ENCODE results near the gene PRDM2.

The PRDM2 gene

GRCh38 chr1:13772271-13772670 lies 72.3 kb downstream of the PRDM2 start:
- H3K4me3 ChIP-seq (ENCODE audit: low read depth, low read length): no peak overlapping the region
- H3K27ac ChIP-seq (ENCODE audit: extremely low read depth, low read depth, low read length): no peak overlapping the region
- H3K4me1 ChIP-seq (ENCODE audit: control insufficient read depth, insufficient read depth, low read length): peaks cover 13% of the 10 kb centered on the region; the same call in 1 of the 2 replicates
- H3K9me3 ChIP-seq (ENCODE audit: control insufficient read depth, insufficient read depth, low read depth, low read length): no peaks in the 10 kb centered on the region
- peaks cover 12 to 40% of the 10 kb centered on the region in 2 experiments for H3K36me3 ChIP-seq (ENCODE audit: control insufficient read depth in 2 of 2, insufficient read depth in 1 of 2, low read length in 2 of 2)
- ChIA-PET CTCF (no interaction called here), POLR2A (interaction anchor here (1.1 kb wide), 1 partner anchor 23 kb away, joined by 4 read pairs; no protein-coding TSS in a partner anchor)
- TF ChIP-seq ZBTB20 (tag by site-specific recombination; IDR thresholded peaks at IDR 0.05) (no peak), HOXD13 (CRISPR knock-in tag; IDR thresholded peaks at IDR 0.05; ENCODE audit: borderline replicate concordance) (no peak)

- H3K36me3 ChIP-seq (ENCODE audit: control insufficient read depth in 2 of 2, insufficient read depth in 1 of 2, low read length in 2 of 2): peaks cover 21 to 59% of the 10 kb centered on the region in 2 experiments
- POLR2A ChIA-PET: no interaction called here
These were observed 74.1 kb downstream of the PRDM2 start for GRCh38 chr1:13774121-13774520.

GRCh38 chr1:13775459-13775858 lies 75.5 kb downstream of the PRDM2 start:
- POLR2A ChIA-PET: no interaction called here
- no peak for TF ChIP-seq ZNF654 (tag by site-specific recombination; IDR thresholded peaks at IDR 0.05; ENCODE audit: low read depth)
- TF ChIP-seq SETDB1 (IDR thresholded peaks at IDR 0.05; ENCODE audit: insufficient read length, low read length): no peak
- no peak for TF ChIP-seq ZNF513 (tag by site-specific recombination; IDR thresholded peaks at IDR 0.05)
- no peak for TF ChIP-seq ZNF24 (tag by site-specific recombination; IDR thresholded peaks at IDR 0.05)
- no peak for TF ChIP-seq ZNF473 (tag by site-specific recombination; IDR thresholded peaks at IDR 0.05)
- no peak for TF ChIP-seq EGR2 (tag by site-specific recombination; IDR thresholded peaks at IDR 0.05; ENCODE audit: low read depth)
- TF ChIP-seq FEZF1 (tag by site-specific recombination; IDR thresholded peaks at IDR 0.05): no peak
- no peak for TF ChIP-seq OSR2 (tag by site-specific recombination; IDR thresholded peaks at IDR 0.05)
- TF ChIP-seq ZBTB44 (tag by site-specific recombination; IDR thresholded peaks at IDR 0.05): no peak
- no peak overlapping the region for H3K4me3 ChIP-seq (ENCODE audit: low read depth, low read length)
- CTCF ChIA-PET: no interaction called here
- no peak overlapping the region for H3K27ac ChIP-seq (ENCODE audit: extremely low read depth, low read depth, low read length)
- H3K9me3 ChIP-seq (ENCODE audit: control insufficient read depth, insufficient read depth, low read depth, low read length): no peaks in the 10 kb centered on the region
- H3K4me1 ChIP-seq (ENCODE audit: control insufficient read depth, insufficient read depth, low read length): peaks cover 11% of the 10 kb centered on the region; the same call in 1 of the 2 replicates
- peaks cover 23 to 72% of the 10 kb centered on the region in 2 experiments for H3K36me3 ChIP-seq (ENCODE audit: control insufficient read depth in 2 of 2, insufficient read depth in 1 of 2, low read length in 2 of 2)

More at GRCh38 chr1:13774121-13774520, 74.1 kb downstream of the PRDM2 start:
- Histone ChIP-seq H3K4me1 (ENCODE audit: control insufficient read depth, insufficient read depth, low read length) (peaks cover 13% of the 10 kb centered on the region; the same call in 1 of the 2 replicates), H3K9me3 (ENCODE audit: control insufficient read depth, insufficient read depth, low read depth, low read length) (no peaks in the 10 kb centered on the region), H3K27ac (ENCODE audit: extremely low read depth, low read depth, low read length) (no peak overlapping the region), H3K4me3 (ENCODE audit: low read depth, low read length) (no peak overlapping the region)
- TF ChIP-seq ZNF600 (tag by site-specific recombination; IDR thresholded peaks at IDR 0.05): no peak
- CTCF ChIA-PET: no interaction called here

- Histone ChIP-seq H3K4me3 (ENCODE audit: low read depth, low read length) (no peak overlapping the region), H3K36me3 (ENCODE audit: control insufficient read depth in 2 of 2, insufficient read depth in 1 of 2, low read length in 2 of 2) (peaks cover 26 to 77% of the 10 kb centered on the region in 2 experiments), H3K9me3 (ENCODE audit: control insufficient read depth, insufficient read depth, low read depth, low read length) (no peaks in the 10 kb centered on the region), H3K27ac (ENCODE audit: extremely low read depth, low read depth, low read length) (no peak overlapping the region), H3K4me1 (ENCODE audit: control insufficient read depth, insufficient read depth, low read length) (peaks cover 7% of the 10 kb centered on the region; the same call in 1 of the 2 replicates)
- ChIA-PET CTCF (no interaction called here), POLR2A (no interaction called here)
- TF ChIP-seq ZNF341 (tag by site-specific recombination; IDR thresholded peaks at IDR 0.05; ENCODE audit: low read depth) (no peak), WT1 (tag by site-specific recombination; IDR thresholded peaks at IDR 0.05) (no peak), BCL6B (tag by site-specific recombination; IDR thresholded peaks at IDR 0.05) (no peak)
These were observed 75.9 kb downstream of the PRDM2 start for GRCh38 chr1:13775916-13776315.

All from HEK293 (cell line).